Testis (tissue), 5 donors: ENCODE data around the gene TBC1D5. TPM values are rescaled to one million over a fixed set of nuclear protein-coding genes. Genes with fewer than 3 reads are reported as not detected.
A peak's percentile ranks its signal among the peaks of the same experiment; 100 is the strongest.
"Not testable (repeated sequence)": the region's sequence is repeated elsewhere in the genome, so short reads cannot be mapped to it uniquely, and the experiment has no call there.

Source experiments
- DNase-seq: peaks from one replicate; pipeline ENCODE4 v3.0.0-alpha.2; 2019
- H3K27ac ChIP-seq, 2 donors: fragments of 200-600 bp; sonication (generic); one replicate each; pipeline ENCODE4 v1.5.1; 2019
- H3K27me3 ChIP-seq: fragments of 200-600 bp; sonication (generic); one replicate; pipeline ENCODE4 v1.5.1; 2019
- H3K36me3 ChIP-seq: fragments of 200-600 bp; sonication (generic); one replicate; pipeline ENCODE4 v1.5.1; 2017; ENCODE audit warnings: low read depth; ENCODE audit errors: missing control alignments
- H3K4me1 ChIP-seq: fragments of 200-600 bp; sonication (generic); one replicate; pipeline ENCODE4 v1.5.1; 2019
- H3K4me3 ChIP-seq, 2 donors: fragments of 200-600 bp; sonication (generic); one replicate each; pipeline ENCODE4 v1.5.1; 2017 to 2019
- H3K9me3 ChIP-seq: fragments of 200-600 bp; sonication (generic); one replicate; pipeline ENCODE4 v1.5.1; 2017
- POLR2A ChIP-seq: fragments of 450-650 bp; IDR thresholded peaks from one replicate; pipeline ENCODE4 v1.6.1; 2017; ENCODE audit warnings: antibody characterized with exemption, mild to moderate bottlenecking, moderate library complexity
- WGBS, 2 donors: methylation state at CpG; one replicate each; pipeline ENCODE4 v1.1.5; 2018; 5-methylcytosine and 5-hydroxymethylcytosine counted together
- intact Hi-C: fragments of 100-400 bp; cut with DNase I; formaldehyde crosslinking; loops from one replicate; pipeline ENCODE4 v1.15.1; 2023; ENCODE audit warnings: low total_unique reads
- long read RNA-seq, 2 donors: transcript quantifications; one replicate each; lab custom pipeline, GENCODE V29; 2026
- polyA plus RNA-seq: library from polyadenylated mRNA; stranded (reverse); fragments of 350-450 nt; fragmentation: Illumina TruSeq; extraction: RNeasy Lipid Tissue Mini Kit (QIAGEN cat#74804); gene quantifications from one replicate; pipeline ENCODE4 v1.2.3, GENCODE V29; 2014; ENCODE audit warnings: low read depth, low replicate concordance; ENCODE audit not compliant: insufficient read depth
- total RNA-seq, 2 donors: library from RNA; depleted of rRNA; stranded (reverse); fragments of >200 nt; gene quantifications; one replicate each; pipeline ENCODE4 v1.2.3, GENCODE V29; 2016
- TF ChIP-seq, protein P1 (sequence below), 3 experiments: fragments of 450-650 bp in 2 of 3; fragments of 200-600 bp in 1 of 3; sonication (generic) in 1 of 3; IDR thresholded peaks; one replicate each; pipeline ENCODE4 v1.5.1; 2016 to 2019; ENCODE audit warnings: antibody characterized with exemption in 3 of 3, mild to moderate bottlenecking in 2 of 3, moderate library complexity in 1 of 3

The TBC1D5 gene, protein sequence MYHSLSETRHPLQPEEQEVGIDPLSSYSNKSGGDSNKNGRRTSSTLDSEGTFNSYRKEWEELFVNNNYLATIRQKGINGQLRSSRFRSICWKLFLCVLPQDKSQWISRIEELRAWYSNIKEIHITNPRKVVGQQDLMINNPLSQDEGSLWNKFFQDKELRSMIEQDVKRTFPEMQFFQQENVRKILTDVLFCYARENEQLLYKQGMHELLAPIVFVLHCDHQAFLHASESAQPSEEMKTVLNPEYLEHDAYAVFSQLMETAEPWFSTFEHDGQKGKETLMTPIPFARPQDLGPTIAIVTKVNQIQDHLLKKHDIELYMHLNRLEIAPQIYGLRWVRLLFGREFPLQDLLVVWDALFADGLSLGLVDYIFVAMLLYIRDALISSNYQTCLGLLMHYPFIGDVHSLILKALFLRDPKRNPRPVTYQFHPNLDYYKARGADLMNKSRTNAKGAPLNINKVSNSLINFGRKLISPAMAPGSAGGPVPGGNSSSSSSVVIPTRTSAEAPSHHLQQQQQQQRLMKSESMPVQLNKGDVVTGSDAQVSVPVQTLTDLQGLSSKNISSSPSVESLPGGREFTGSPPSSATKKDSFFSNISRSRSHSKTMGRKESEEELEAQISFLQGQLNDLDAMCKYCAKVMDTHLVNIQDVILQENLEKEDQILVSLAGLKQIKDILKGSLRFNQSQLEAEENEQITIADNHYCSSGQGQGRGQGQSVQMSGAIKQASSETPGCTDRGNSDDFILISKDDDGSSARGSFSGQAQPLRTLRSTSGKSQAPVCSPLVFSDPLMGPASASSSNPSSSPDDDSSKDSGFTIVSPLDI
- total RNA-seq (10 to 100 TPM; 95.4 to 98.1 TPM), polyA plus RNA-seq (47.8 TPM)
- long read RNA-seq, donor 1, result 0 reads
- long read RNA-seq, donor 2, result 0 reads

DNA sequence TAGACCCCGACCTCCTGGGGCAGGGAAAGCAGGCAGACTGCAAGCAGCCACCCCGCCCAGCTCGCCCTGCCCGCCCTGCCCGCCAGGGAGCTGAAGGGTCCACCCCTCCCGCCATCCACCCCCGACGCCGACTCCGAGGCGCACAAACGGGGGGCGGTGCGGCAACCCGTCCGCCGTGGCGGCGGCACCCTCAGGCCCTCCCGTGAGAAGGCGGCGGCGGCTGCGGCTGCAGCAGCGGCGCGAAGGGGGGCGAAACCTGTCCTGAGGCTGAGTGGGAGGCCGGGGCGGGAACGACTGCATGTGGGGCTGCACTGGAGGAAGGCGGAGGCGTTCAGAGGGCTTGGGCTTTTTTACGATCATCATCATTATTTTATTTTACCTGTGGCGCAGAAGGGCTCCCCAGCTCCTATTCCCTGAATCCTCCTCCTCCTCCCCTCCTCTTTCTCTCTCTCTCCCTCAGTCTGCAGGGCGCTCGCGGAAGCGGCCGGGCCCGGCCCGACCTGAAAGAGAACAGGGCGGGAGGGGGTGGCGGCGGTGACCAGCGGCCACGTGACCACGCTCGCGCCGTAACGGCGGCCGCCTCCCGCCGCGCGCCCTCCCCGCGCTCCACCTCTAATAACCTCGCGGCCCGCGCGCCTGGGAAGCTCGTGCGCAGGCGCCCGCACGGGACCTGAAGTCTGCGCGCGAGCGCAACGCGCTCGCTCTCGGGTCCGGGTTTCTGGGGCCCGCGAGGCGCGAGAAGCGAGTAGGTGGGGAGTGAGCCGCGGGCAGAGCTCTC lies at the start of gene TBC1D5:
TSS of gene TBC1D5 (minus strand) at position 530 of the 778 bp plus-strand sequence. CDS start 234,061 bp downstream, outside the sequence.
- DNase-seq, result peak; percentile 97
- peak within 1 kb of the TSS; percentile 98 for H3K27ac ChIP-seq
- WGBS, 2 donors, result 0% methylated on average over 13 to 70 of the region's 86 CpGs
- no peaks in the 10 kb centered on the region for H3K36me3 ChIP-seq
- no peaks in the 10 kb centered on the region for H3K27me3 ChIP-seq
- TF ChIP-seq, protein P1, sequence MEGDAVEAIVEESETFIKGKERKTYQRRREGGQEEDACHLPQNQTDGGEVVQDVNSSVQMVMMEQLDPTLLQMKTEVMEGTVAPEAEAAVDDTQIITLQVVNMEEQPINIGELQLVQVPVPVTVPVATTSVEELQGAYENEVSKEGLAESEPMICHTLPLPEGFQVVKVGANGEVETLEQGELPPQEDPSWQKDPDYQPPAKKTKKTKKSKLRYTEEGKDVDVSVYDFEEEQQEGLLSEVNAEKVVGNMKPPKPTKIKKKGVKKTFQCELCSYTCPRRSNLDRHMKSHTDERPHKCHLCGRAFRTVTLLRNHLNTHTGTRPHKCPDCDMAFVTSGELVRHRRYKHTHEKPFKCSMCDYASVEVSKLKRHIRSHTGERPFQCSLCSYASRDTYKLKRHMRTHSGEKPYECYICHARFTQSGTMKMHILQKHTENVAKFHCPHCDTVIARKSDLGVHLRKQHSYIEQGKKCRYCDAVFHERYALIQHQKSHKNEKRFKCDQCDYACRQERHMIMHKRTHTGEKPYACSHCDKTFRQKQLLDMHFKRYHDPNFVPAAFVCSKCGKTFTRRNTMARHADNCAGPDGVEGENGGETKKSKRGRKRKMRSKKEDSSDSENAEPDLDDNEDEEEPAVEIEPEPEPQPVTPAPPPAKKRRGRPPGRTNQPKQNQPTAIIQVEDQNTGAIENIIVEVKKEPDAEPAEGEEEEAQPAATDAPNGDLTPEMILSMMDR (IDR thresholded peaks at IDR 0.05), result peak in 1 of 3 experiments; percentile 27
- TF ChIP-seq POLR2A, result peak; percentile 47
- no peaks in the 10 kb centered on the region for H3K9me3 ChIP-seq
- H3K4me1 ChIP-seq, result peaks cover 7% of the 10 kb centered on the region
- intact Hi-C loops, result no loop called here
- H3K4me3 ChIP-seq, result peak within 1 kb of the TSS; percentile 92 to 97

DNA sequence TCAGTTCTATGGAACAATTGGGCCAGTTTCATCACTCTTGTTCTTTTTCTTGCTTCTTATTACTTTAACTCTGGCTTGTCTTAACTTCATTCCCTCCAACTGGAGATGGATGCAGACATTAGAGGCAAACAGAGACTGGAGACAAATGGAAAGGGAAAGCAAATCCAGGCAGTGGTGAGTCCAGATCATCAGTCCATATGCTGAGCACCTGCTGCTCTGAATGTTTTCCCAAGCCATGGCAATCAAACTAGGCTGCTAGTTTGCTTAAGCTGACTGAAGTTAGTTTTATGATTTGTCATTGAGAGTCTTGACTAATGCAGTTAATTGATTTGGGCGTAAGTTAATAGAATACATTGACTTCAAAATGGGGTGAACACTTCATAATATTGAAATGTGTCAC lies 41.0 kb upstream of the TBC1D5 start:
- intact Hi-C loops, result no loop called here
- H3K4me1 ChIP-seq, result no peaks in the 10 kb centered on the region
- H3K27me3 ChIP-seq, result no peaks in the 10 kb centered on the region
- no peak overlapping the region for H3K4me3 ChIP-seq
- no peaks in the 10 kb centered on the region for H3K36me3 ChIP-seq
- TF ChIP-seq, protein P1 (IDR thresholded peaks at IDR 0.05), result no peak
- TF ChIP-seq POLR2A, result no peak
- no peak overlapping the region for H3K27ac ChIP-seq
- no peak for DNase-seq
- WGBS, 2 donors, result 100% methylated on average over 1 of the region's 1 CpG
- no peaks in the 10 kb centered on the region for H3K9me3 ChIP-seq

DNA sequence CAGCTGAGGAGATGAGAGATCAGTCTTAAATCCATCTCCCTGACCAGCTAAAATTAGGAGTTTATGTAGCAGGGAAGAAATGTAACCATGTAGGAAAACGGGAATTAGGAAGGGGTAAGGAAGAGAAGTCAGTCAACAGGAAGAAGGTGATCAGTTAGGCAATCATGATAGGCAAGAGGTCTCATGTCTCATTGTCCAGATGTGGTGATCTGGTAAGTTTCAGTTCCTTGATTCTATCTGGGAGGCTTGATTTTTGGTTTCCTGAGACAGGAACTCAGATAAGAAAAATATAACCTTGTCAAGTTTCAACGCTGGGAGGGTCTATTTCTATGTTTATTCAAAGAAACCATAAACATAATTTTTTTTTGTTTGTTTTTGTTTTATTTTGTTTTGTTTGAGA lies 40.3 kb upstream of the TBC1D5 start:
- no peaks in the 10 kb centered on the region for H3K4me1 ChIP-seq
- no peaks in the 10 kb centered on the region for H3K27me3 ChIP-seq
- no peak for DNase-seq
- no peak overlapping the region for H3K27ac ChIP-seq
- TF ChIP-seq, protein P1 (IDR thresholded peaks at IDR 0.05), result no peak
- TF ChIP-seq POLR2A, result no peak
- WGBS, 2 donors, result 75 to 84% methylated on average over 2 of the region's 2 CpGs
- H3K4me3 ChIP-seq, result no peak overlapping the region
- intact Hi-C loops, result no loop called here
- H3K36me3 ChIP-seq, result no peaks in the 10 kb centered on the region
- no peaks in the 10 kb centered on the region for H3K9me3 ChIP-seq

DNA sequence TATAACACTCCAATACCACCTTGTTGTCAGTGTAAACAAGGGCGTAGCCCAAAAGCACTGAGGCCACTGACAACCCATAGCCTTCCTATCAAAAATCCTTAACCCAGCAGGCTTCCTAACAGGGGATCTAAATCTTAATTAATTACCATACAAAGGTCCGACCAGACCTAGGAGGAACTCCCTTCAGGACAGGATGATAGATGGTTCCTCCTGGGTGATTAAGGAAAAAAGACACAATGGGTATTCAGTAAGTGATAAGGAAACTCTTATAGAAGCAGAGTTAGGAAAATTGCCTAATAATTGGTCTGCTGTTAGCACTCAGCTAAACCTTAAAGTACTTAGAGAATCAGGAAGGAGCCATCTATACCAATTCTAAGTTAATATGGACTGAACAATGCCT lies 37.9 kb upstream of the TBC1D5 start:
- H3K9me3 ChIP-seq, intact Hi-C loops, H3K27me3 ChIP-seq, DNase-seq, H3K4me1 ChIP-seq, H3K4me3 ChIP-seq, H3K36me3 ChIP-seq, H3K27ac ChIP-seq: not testable (repeated sequence)
- WGBS, 2 donors, result 54 to 58% methylated on average over 2 of the region's 2 CpGs

DNA sequence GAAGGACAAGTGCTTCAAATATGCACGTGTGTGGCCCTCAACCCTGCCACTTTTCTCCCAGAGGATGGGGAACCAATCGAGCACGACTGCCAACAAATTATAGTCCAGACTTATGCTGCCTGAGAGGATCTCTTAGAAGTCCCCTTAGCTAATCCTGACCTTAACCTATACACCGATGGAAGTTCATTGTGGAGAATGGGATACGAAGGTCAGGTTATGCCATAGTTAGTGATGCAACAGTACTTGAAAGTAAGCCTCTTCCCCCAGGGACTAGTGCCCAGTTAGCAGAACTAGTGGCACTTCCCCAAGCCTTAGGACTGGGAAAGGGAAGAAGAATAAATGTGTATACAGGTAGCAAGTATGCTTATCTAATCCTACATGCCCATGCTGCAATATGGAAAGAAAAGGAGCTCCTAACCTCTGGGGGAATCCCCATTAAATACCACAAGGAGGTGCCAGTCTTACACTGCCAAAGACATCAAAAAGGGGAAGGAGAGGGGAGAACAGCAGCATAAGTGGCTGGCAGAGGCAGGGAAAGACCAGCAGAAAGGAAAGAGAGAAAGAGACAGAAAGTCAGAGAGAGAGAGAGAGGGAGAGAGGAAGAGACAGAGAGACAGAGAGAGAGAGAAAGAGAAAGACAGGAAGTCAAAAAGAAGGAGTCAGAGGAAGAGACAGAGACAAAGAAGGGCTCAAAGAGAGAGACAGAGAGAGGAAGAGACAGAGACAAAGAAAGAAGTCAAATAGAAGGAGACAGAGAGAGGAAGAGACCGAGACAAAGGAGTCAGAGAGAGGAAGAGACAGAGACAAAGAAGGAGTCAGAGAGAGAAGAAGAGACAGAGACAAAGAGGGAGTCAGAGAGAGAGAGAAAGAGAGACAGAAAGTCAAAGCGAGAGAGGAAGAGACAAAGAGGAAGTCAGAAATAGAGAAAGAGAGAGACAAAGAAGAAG lies 37.1 kb upstream of the TBC1D5 start:
- H3K36me3 ChIP-seq, intact Hi-C loops, DNase-seq, H3K4me3 ChIP-seq, H3K4me1 ChIP-seq, H3K27ac ChIP-seq, H3K9me3 ChIP-seq, H3K27me3 ChIP-seq: not testable (repeated sequence)
- WGBS, 2 donors, result 90 to 92% methylated on average over 7 of the region's 7 CpGs

DNA sequence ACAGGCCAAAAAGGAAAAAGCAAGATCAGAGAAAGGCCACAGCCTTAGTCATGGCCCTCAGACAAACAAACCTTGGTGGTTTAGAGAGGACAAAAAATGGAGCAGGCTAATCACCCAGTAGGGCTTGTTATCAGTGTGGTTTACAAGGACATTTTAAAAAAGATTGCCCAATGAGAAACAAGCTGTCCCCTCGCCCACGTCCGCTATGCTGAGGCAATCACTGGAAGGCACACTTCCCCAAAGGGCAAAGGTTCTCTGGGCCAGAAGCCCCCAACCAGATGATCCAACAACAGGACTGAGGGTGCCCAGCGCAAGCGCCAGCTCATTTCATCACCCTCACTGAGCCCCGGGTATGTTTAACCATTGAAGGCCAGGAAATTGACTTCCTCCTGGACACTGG lies 34.9 kb upstream of the TBC1D5 start:
- WGBS, 2 donors, result 84 to 94% methylated on average over 6 of the region's 6 CpGs
- H3K36me3 ChIP-seq, H3K9me3 ChIP-seq, H3K4me1 ChIP-seq, DNase-seq, H3K27ac ChIP-seq, H3K27me3 ChIP-seq, H3K4me3 ChIP-seq, intact Hi-C loops: not testable (repeated sequence)
